Non-pigmented ciliary epithelial cell (primary cell): ENCODE data around the gene TMEM115.
"Not testable (repeated sequence)": the region's sequence is repeated elsewhere in the genome, so short reads cannot be mapped to it uniquely, and the experiment has no call there.

ENCODE experiments used
- DNase-seq: peaks from one replicate; pipeline ENCODE4 v3.0.0-alpha.2; 2010; ENCODE audit warnings: low read depth

TMEM115 gene

GRCh38 chr3:50316657-50317242 is 42.6 kb downstream of the TMEM115 start:
- no peak for DNase-seq

GRCh38 chr3:50314816-50315215 is 44.5 kb downstream of the TMEM115 start:
- no peak for DNase-seq

GRCh38 chr3:50314342-50314741 is 45.0 kb downstream of the TMEM115 start:
- DNase-seq: no peak

GRCh38 chr3:50312041-50312440 is 47.3 kb downstream of the TMEM115 start:
- not testable (repeated sequence) for DNase-seq
